Measurements from ENCODE around the gene KCNB1.

Gene KCNB1

DNA sequence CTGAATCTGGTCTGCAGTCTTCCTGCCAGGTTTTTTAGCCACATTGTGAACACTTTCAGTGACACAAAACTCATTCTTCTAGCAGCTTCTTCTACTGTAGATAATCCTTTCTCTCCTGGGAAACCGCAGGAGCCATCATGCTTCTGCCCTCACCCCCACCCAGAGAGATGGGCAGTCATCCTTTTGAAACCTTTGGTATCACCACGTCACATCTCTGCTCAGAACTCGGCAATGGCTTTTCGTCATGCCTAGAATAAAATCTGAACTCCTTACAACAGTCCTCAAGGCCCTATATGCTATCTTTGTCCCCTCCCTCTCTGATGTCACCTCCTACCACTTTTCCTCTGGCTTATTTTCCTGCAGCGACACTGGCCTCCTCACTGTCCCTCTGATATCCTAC, 158.2 kb downstream of the KCNB1 start:
- DNase-seq: no peak
- no peaks in the 10 kb centered on the region for H3K4me1 ChIP-seq
- no peaks in the 10 kb centered on the region for H3K36me3 ChIP-seq
- peaks cover 36% of the 10 kb centered on the region for H3K27me3 ChIP-seq
- H3K9me3 ChIP-seq: no peaks in the 10 kb centered on the region
- TF ChIP-seq, protein P1, sequence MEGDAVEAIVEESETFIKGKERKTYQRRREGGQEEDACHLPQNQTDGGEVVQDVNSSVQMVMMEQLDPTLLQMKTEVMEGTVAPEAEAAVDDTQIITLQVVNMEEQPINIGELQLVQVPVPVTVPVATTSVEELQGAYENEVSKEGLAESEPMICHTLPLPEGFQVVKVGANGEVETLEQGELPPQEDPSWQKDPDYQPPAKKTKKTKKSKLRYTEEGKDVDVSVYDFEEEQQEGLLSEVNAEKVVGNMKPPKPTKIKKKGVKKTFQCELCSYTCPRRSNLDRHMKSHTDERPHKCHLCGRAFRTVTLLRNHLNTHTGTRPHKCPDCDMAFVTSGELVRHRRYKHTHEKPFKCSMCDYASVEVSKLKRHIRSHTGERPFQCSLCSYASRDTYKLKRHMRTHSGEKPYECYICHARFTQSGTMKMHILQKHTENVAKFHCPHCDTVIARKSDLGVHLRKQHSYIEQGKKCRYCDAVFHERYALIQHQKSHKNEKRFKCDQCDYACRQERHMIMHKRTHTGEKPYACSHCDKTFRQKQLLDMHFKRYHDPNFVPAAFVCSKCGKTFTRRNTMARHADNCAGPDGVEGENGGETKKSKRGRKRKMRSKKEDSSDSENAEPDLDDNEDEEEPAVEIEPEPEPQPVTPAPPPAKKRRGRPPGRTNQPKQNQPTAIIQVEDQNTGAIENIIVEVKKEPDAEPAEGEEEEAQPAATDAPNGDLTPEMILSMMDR (IDR thresholded peaks at IDR 0.05; ENCODE audit: low read depth, low read length): no peak
- no peak overlapping the region for H3K4me3 ChIP-seq (ENCODE audit: low read depth, low read length)

DNA sequence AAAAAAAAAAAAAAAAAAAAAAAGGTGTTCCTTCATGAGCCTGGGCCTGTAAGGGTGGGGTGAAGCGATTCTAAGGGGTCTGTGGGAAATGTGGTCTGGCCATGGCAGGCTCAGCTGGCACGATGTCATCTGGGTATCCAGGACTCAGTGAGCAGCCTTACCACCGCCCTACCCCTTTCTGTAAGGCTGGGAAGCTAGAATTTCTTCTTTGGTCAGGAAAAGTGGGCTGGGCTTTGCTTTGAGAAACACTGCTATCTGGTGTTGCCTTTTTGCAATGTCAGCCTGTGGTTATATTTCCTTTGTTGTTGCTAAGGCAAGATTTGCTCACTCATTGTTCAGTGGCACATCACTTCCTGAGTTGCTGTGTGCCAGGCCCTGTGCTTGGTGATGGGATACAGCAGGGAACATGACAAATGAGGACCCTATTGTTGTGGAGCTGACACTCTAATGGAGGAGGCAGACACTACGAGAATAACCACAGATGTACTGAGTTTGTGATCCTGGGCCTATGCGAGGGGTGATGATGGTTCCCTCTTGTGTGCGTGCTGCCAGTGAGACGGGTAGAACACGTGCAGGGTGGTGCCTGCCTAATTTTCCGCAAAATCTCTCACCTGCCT, 158.7 kb downstream of the KCNB1 start:
- TF ChIP-seq, protein P1 (IDR thresholded peaks at IDR 0.05; ENCODE audit: low read depth, low read length): peak; percentile 36

DNA sequence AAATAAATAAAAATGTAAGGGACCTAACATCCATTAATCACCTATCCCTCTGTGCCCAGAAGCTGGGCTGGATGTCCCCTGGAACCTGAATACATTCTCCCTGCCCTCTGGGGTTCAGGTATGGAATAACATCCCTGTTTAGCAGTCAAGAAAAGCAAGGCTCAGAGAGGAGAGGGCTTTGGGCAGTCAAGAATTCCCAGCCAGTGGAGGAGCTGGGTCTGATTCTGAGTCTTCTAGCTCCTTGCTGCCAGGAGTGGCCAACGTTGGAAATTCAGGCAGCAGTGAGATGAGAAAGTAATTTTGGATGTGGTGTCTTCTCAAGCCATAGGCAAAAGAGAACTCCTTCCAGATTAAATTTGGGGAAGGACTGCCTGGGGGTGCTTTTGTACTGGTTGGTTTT, 162.0 kb downstream of the KCNB1 start:
- H3K36me3 ChIP-seq: no peaks in the 10 kb centered on the region
- no peaks in the 10 kb centered on the region; the same call in 1 of the 2 replicates for H3K9me3 ChIP-seq
- H3K4me1 ChIP-seq: no peaks in the 10 kb centered on the region
- no peak overlapping the region for H3K4me3 ChIP-seq (ENCODE audit: low read depth, low read length)
- TF ChIP-seq, protein P1 (IDR thresholded peaks at IDR 0.05; ENCODE audit: low read depth, low read length): peak; percentile 43
- H3K27me3 ChIP-seq: peaks cover 51% of the 10 kb centered on the region
- DNase-seq: peak; percentile 30

More for the DNA sequence above, 158.7 kb downstream of the KCNB1 start:
- H3K4me1 ChIP-seq: no peaks in the 10 kb centered on the region
- no peaks in the 10 kb centered on the region; the same call in 1 of the 2 replicates for H3K9me3 ChIP-seq
- no peak for DNase-seq
- no peaks in the 10 kb centered on the region for H3K36me3 ChIP-seq
- peaks cover 42% of the 10 kb centered on the region for H3K27me3 ChIP-seq
- no peak overlapping the region for H3K4me3 ChIP-seq (ENCODE audit: low read depth, low read length)

DNA sequence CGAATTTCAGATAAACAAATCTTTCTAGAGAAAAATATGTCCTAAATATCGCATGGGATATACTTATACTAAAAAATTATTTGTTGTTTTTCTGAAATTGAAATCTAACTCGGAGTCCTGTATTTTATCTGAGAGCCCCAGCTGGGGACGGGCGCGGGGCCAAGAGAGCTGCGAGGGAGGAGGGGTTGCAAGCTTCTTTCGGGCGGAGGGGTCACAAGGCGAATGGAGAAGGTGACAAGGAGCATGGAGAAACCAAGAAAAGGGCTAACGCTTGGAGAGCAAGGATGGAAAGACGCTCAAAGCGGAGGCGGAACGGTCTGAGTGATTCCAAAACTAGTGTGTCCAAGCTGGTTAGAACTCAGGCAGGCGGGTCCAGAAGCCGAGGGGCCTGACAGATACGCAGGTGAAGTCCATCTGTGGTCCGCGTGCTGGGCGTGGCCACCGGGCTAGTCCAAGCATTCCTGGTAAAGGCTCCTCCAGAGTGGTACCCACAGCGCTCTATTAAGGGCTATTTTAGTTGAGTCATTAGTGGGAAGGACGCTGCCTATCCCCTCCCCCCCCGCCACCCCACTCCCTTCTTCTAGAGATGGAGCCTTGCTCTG, 163.2 kb downstream of the KCNB1 start:
- no peaks in the 10 kb centered on the region for H3K4me1 ChIP-seq
- H3K27me3 ChIP-seq: peaks cover 52% of the 10 kb centered on the region
- no peak overlapping the region for H3K4me3 ChIP-seq (ENCODE audit: low read depth, low read length)
- H3K36me3 ChIP-seq: no peaks in the 10 kb centered on the region
- TF ChIP-seq, protein P1 (IDR thresholded peaks at IDR 0.05; ENCODE audit: low read depth, low read length): no peak
- no peak for DNase-seq
- no peaks in the 10 kb centered on the region; the same call in 1 of the 2 replicates for H3K9me3 ChIP-seq

DNA sequence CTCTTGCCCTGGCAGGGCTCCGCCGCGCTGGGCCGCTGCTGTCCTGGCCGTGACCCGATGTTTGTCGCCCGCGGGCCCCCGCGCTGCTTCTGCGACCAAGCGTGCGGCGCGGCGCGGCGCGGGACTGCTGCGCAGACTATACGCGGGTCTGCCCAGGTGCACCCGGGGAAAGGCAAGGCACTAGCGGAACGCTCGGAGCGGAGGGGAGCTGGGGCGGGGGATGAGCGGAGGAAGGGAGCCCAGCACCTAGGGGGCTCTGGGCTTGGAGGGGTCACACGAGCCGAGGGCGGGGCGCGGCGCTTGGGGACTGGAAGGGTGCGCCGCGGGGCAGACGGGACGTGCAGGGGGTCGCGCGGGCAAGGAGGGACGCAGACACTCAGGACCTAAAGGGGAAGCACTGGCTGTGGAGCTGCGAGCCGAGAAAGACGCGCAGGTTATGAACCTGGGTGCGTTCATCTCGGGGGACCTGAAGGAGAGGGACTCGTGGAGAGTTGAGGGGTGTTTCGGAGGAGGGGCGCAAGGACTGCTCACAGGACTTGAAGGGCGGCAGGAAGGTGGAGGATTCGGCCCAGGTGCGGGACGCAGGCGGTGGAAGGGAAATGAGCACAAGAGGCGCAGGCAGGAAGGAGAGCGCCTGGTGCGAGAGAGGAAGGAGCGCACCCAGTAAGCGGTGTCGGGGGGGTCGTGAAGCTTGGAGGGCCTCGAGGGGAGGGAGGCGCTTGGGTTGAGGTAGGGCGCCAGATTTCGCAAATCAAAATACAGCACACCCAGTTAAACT, 163.8 kb downstream of the KCNB1 start:
- no peak for DNase-seq
- no peak overlapping the region for H3K4me3 ChIP-seq (ENCODE audit: low read depth, low read length)
- no peaks in the 10 kb centered on the region for H3K36me3 ChIP-seq
- H3K4me1 ChIP-seq: no peaks in the 10 kb centered on the region
- no peaks in the 10 kb centered on the region; the same call in 1 of the 2 replicates for H3K9me3 ChIP-seq
- H3K27me3 ChIP-seq: peaks cover 52% of the 10 kb centered on the region
- TF ChIP-seq, protein P1 (IDR thresholded peaks at IDR 0.05; ENCODE audit: low read depth, low read length): no peak
